ENCODE measurements around the gene ST6GALNAC5.

The ST6GALNAC5 gene

GRCh38 chr1:77096496-77097255 lies 229.4 kb downstream of the ST6GALNAC5 start:
- no peak overlapping the region for H3K4me3 ChIP-seq (ENCODE audit: low read depth, low read length)

- H3K4me3 ChIP-seq (ENCODE audit: low read depth, low read length) = no peak overlapping the region
Measured at GRCh38 chr1:77100875-77101274, 233.6 kb downstream of the ST6GALNAC5 start.

GRCh38 chr1:77103486-77103885 lies 236.2 kb downstream of the ST6GALNAC5 start:
- no peak overlapping the region for H3K4me3 ChIP-seq (ENCODE audit: low read depth, low read length)

GRCh38 chr1:77104672-77105071 lies 237.4 kb downstream of the ST6GALNAC5 start:
- no peak overlapping the region for H3K4me3 ChIP-seq (ENCODE audit: low read depth, low read length)

Data from iPS-11a (cell line).